ENCODE results near the gene GDF15. TPM values are rescaled to one million over a fixed set of nuclear protein-coding genes. Genes with fewer than 3 reads are reported as not detected.
A peak's percentile ranks its signal among the peaks of the same experiment; 100 is the strongest.

The GDF15 gene
- total RNA-seq, 1 experiment from 2014 or later: 425 TPM

GRCh38 chr19:18434411-18435175 lies 48.6 kb downstream of the GDF15 start:
- Histone ChIP-seq H3K4me2 (ENCODE audit: low read length) (no peak overlapping the region), H3K9me3 (ENCODE audit: control insufficient read depth in 1 of 2, insufficient read depth in 1 of 2, low read depth in 1 of 2, low read length in 2 of 2) (no peaks in the 10 kb centered on the region), H3K27ac (ENCODE audit: low read depth, low read length) (peak overlapping the region; percentile 38), H2AFZ (ENCODE audit: low read depth, low read length, poor library complexity, severe bottlenecking) (no peak overlapping the region), H3K4me1 (ENCODE audit: control insufficient read depth in 1 of 2, insufficient read depth in 2 of 2, low read length in 2 of 2) (peaks cover 15 to 39% of the 10 kb centered on the region in 2 experiments), H3K4me3 (replicated peaks in 1 of 2; ENCODE audit: low read depth in 1 of 2, low read length in 2 of 2) (no peak overlapping the region), H4K20me1 (ENCODE audit: insufficient read depth) (no peaks in the 10 kb centered on the region), H3K9me2 (ENCODE audit: insufficient read depth) (no peaks in the 10 kb centered on the region), H3K79me2 (ENCODE audit: insufficient read depth, low read length) (peaks cover 9% of the 10 kb centered on the region; the same call in 1 of the 2 replicates), H3K9ac (ENCODE audit: low read length) (no peak overlapping the region), H3K27me3 (ENCODE audit: insufficient read depth, low read length) (no peaks in the 10 kb centered on the region), H3K36me3 (ENCODE audit: control insufficient read depth in 1 of 2, insufficient read depth in 2 of 2, low read length in 2 of 2) (peaks cover 3 to 8% of the 10 kb centered on the region in 2 experiments; a peak in 2 of 4 replicates)
- BruUV-seq (replicated peaks): no TSS peak
- POLR2A ChIA-PET: interaction anchor here (1.2 kb wide), 1 partner anchor 16 kb away, joined by 6 read pairs; the partner anchor contains the start of gene SSBP4
- no peak for ATAC-seq
- TF ChIP-seq SP1 (IDR thresholded peaks at IDR 0.05; ENCODE audit: low read depth): no peak
- TF ChIP-seq ZFX (IDR thresholded peaks at IDR 0.05): no peak
- no peak for TF ChIP-seq EZH2phosphoT487 (IDR thresholded peaks at IDR 0.05; ENCODE audit: borderline replicate concordance)
- no peak for TF ChIP-seq RAD21 (IDR thresholded peaks at IDR 0.05; ENCODE audit: low read depth)
- no peak for TF ChIP-seq ZNF274 (IDR thresholded peaks at IDR 0.05; ENCODE audit: low read depth, low read length)
- no peak for TF ChIP-seq SIN3A (IDR thresholded peaks at IDR 0.05; ENCODE audit: low read depth)
- TF ChIP-seq ELF1 (IDR thresholded peaks at IDR 0.05; ENCODE audit: borderline replicate concordance, low read depth): no peak
- no peak for TF ChIP-seq TCF7L2 (IDR thresholded peaks at IDR 0.05; ENCODE audit: borderline replicate concordance, extremely low read depth, insufficient read depth, insufficient read length)
- TF ChIP-seq CBX3 (IDR thresholded peaks at IDR 0.05; ENCODE audit: low read depth): no peak
- no peak for TF ChIP-seq YY1 (IDR thresholded peaks at IDR 0.05; ENCODE audit: extremely low read depth, insufficient replicate concordance, low read depth, low read length)
- TF ChIP-seq CEBPB (IDR thresholded peaks at IDR 0.05; ENCODE audit: low read depth): no peak
- TF ChIP-seq EZH2 (IDR thresholded peaks at IDR 0.05): no peak
- no peak for TF ChIP-seq FOSL1 (IDR thresholded peaks at IDR 0.05; ENCODE audit: low read depth)
- TF ChIP-seq SRF (IDR thresholded peaks at IDR 0.05; ENCODE audit: low read depth): no peak
- TF ChIP-seq ATF3 (IDR thresholded peaks at IDR 0.05): no peak
- TF ChIP-seq ZBTB33 (IDR thresholded peaks at IDR 0.05; ENCODE audit: extremely low read depth, insufficient replicate concordance, low read length): no peak
- TF ChIP-seq MAX (IDR thresholded peaks at IDR 0.05): no peak
- TF ChIP-seq POLR2A (IDR thresholded peaks at IDR 0.05; ENCODE audit: borderline replicate concordance, extremely low read depth, insufficient read depth, insufficient read length): no peak
- RAD21 ChIA-PET (ENCODE audit: low non-redundant PET in 1 of 2, low total read pairs in 2 of 2, uncharacterized antibody in 2 of 2, unreplicated experiment in 2 of 2): no interaction called here
- intact Hi-C loops (cut with micrococcal nuclease): no loop called here
- DNase-seq (ENCODE audit: low read depth, low spot score): no peak
- CTCF ChIA-PET: no interaction called here

All from HCT116 (cell line).